Activated CD8-positive, alpha-beta memory T cell treated with anti-CD3 and anti-CD28 coated beads, Interleukin-2, amount 50 U/mL, for 4 hours (primary cell): Measurements from ENCODE around the gene SSH2.
"Not testable (repeated sequence)": the region's sequence is repeated elsewhere in the genome, so short reads cannot be mapped to it uniquely, and the experiment has no call there.

Experiments used
- DNase-seq: peaks from one replicate; pipeline ENCODE4 v3.0.0-alpha.2; 2020

SSH2 gene

DNA sequence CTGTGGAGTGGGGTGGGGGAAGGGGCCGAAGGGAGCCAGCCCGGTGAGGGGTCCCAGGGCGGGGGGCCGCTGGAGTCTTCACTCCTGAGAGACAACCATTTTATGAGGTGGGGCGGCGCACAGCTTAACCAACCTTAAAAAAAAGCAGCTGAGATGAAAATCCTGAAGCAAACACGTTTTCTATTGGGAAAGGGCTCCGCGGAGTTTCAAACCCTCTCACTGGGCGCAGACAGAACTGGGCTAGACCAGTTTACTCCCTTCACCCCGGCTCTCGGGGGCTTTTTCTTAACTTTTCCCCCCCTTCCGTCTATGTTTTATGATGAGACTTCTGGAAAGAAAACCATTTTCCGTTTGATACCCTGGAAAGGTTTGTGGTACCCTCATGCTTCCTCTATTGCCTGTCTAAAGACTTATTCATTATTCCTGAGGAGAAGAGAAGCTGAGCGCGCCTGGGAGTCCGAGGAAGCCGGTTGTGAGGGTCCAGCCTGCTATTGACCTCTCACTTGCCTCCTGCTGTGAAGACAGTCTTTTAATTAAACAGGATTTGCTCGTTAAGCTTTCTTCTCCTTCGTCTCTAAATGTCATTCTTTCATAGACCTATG is 482 bp upstream of the SSH2 start:
- no peak for DNase-seq

DNA sequence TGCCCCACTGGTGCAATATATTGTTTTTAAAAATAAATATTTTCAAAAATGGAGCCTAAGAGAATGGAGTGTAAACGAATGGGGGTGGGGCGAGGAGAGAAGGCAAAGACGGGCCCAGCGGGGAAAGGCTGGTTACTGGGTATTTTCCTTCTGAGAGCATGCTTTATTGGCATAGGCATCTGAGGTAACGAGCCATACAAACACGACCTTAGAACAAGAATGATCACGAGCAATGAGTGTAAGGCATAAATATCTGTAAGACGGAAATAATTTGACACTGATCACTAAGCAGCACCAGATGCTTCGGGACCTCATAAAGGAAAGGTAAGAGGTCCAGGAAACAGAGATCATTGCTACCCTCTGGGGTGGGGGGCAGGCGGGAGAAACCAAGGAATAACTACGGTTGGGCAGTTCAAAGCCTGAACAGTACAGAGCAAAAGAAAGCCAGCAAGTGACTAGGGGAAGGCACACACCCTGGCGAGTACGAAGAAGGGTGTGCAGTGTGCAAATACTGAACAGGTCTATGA is 959 bp downstream of the SSH2 start:
- no peak for DNase-seq

DNA sequence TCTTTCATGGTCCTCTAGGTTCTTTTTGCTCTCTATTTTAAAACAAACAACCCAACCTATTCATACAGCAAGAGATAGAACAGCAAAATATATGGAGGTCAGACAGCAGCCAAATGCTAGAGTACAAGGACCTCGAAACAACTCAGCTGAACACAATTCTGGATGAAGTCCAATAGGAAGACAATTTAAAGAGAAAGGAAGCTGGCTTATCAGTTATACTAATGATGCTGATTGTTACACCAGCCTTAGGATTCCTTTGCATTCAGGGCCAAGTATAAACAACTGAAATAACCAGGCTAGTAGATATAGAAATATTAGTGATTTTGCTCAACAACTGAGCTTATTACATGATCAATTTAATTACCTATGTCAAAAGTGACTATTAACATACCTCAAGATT is 2.5 kb downstream of the SSH2 start:
- no peak for DNase-seq

DNA sequence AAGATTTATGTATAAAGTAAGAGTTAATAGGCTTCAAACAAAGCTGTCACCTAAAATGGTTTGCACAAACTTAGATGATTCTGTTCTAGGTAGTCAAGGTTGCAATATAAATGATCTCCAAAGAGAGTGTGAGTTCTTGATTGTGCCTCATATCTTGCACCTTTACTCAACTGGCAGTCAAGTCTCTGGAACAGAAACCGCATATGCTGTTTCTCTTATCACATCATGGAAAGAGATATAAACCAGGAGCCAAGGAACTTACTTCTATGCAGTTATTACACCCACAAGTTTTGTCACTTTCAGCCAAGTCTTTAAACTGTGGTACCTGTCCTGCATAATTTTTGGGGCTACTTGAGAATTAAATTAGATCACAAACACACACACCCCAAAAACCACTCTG is 5.2 kb downstream of the SSH2 start:
- no peak for DNase-seq

DNA sequence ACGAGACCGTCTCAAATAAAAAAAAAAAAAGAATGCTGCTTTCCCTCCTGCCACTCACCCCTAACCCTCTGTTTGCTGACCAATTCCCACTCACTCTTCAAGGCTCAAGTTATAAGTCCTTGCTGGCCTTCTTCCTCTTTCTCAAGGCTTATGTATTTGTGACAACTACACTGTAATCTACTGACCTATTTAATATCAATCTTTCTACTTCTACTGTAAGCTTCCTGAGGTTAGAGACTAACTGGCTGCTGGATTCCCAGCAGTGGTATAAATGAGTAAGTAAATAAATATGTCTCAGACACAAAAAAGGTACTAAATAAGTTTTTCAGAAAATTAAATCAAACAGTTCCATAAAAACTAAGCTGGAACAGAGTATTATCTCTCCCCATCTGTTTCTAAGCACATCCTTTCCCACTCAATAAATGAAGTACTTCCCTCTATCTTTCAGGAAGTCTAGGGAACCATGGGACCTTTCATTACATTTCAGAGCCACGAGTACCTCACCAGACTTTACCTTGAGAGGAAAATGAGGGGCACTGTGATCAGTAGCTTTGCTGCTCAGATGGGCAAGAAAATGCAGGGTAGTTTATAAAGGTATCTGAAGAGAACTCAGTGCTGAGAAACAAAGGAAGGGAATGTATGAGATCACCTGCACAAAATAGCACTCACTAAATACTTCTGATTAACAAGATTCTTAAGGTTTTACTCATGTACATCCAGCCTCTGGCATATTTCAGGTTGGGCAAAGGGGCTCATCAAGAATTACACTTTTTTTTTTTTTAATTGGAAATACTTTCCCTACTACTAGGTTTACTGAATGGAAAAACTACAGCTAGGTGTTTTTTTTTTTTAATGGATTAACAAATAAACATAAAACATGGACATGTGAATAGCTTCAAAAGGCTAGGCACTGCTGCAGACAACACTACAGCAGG is 10.8 kb downstream of the SSH2 start:
- DNase-seq, result no peak

DNA sequence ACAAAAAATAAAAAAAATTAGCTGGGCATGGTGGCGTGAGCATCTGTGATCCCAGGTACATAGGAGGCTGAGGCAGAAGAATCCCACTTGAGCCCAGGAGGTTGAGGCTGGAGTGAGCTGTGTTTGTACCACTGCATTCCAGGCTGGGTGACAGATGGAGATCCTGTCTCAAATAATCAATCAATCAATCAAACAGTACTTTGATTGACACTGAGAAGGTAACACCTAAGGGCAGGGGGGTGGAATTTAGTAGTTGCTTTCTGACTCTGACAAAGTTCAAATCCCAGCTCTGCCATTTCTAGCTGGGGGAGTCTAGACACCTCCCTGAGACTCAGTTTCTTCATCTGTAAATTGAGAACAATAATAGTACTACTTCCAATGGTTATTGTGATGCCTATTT is 12.0 kb downstream of the SSH2 start:
- DNase-seq, result no peak

DNA sequence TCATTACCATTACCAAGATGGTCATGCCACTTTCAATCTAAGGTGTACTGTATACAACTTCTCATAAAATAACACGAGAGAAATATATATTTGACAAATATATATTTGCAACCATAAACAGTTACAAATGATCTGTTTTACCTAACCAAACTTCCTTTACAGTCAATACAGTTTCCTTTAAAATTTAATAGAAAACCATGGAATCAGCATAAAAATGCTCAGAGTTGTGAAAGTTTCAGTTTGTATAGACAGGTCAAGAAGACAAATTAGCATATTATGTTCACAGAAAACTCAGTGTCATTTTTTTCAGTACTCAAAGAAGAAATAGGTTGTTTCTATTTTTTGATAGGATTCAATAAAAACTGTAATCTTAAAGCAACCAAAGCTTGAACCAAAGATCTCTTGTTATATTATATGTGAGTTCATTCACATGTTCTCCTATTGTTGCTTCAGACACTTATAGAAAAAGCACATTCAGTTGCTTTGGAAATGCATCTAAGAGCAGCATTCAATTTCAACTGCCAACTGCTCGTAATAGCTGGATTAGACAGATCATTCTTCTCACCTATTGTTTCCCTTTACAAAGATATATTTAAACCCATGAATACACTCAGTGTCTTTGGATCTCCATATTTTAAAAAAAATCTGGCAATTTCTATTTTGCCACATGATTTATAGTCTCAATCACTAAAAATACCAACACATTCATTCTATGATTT is 15.1 kb downstream of the SSH2 start:
- DNase-seq, result no peak

DNA sequence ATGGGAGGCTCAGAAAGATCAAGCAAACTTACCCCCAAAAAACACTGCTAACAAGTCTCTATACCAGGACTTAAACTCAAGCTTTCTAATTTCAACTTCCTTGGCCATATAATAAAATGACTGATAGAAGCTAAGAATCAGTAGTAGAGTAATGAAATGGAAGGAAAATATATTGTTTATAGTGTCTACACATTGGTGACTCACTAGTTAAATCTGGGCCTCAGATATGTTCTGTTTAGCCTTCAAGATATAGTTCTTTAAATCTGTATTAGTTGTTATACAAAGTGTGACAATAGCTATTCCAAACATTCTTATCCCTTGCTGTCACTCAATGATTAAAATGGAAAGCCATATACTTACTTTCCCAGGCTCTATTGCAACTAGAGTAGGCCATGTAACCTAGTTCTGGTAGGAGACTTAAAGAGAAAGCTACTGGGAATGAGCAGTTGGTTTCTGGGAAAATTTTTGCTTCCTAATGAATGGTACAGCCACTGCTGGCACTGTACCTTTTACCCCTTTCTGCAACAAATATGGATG is 18.3 kb downstream of the SSH2 start:
- DNase-seq, result no peak

DNA sequence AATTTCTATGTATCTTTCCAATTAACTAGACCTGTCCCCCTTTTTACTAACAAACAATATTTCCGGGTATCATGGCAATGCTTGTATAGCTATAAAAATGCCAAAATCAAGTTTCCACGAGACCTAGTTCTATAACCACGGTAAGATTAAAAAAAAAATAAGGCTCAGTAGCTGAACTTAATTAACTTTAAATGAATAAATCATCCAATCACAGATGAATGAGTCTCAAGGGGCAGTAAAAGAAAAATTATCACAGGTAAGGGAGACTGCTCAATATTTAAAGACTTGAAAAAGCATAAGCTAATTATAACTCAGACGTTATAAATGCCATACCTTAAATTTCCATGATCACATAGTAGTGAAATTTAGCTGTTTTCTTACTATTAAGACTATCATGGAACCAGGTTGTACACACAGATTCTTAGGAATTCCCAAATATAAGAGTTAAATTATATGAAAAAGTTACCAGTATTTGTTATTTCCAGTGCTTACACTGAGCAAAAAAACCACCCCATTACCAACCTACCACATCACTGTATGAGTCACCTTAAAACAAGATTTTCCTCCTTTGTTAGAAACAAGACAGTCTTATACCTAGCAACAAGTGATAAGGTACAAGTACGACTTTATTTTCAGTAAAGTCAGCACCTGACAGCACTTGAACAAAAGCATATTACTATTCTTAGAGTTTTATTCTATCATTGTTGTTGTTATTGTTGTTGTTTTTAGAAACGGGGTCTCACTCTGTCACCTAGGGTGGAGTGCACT is 20.6 kb downstream of the SSH2 start:
- DNase-seq, result no peak

DNA sequence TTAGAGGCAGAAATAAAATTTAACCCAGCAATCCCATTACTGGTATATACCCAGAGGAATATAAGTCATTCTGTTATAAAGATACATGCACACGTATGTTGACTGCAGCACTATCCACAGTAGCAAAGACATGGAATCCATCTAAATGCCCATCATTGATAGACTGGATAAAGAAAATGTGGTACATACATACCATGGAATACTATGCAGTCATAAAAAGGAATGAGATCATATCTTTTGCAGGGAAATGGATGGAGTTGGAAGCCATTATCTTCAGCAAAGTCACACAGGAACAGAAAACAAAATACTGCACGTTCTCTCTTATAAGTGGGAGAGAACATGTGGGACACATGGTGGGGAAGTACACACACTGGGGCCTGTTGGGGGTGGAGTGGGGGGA is 23.1 kb downstream of the SSH2 start:
- no peak for DNase-seq

DNA sequence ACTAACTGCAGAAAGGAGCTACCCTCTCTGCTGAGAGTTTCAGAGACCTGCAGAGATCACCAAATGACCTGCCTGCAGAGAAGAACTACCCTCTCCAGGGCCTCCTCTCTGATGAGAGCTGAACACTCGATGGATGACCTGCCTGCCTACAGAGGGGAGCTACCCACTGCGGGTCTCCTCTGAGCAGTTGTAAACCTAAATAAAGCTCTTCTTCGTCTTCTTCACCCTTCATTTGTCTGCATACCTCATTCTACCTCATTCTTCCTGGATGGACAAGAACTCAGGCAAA is 24.2 kb downstream of the SSH2 start:
- no peak for DNase-seq

DNA sequence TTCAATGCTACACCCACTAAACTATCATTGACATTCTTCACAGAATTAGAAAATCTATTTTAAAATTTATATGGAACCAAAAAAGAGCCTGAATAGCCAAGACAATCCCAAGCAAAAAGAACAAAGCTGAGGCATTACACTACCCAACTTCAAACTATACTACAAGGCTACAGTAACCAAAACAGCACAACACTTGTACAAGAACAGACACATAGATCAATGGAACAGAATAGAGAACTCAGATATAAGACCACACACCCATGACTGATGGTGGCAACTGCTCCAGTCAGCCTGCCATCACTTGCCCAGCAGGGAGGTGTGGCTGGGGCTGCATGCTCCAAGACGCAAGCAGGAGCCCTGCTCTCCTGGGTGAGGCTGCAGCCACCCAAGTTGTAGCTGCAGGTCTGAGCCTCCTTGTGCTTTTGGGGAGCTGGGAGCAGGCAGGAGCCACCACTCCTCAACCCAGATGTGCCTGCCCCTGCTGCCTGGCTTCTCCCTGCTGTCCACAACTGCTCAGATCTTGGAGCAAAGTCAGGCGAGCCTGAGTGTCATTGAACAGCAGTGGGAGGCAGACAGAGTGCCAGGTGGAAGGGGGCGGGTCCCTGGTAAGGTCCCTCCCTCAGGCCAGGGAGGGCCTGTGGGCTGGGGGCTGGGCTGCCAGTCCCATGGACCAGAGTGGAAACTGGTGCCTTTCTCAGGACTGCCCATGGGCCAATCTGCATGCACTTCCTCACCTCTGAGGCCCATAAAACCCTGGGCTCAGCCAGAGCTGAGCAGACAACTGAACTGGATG is 24.7 kb downstream of the SSH2 start:
- no peak for DNase-seq

DNA sequence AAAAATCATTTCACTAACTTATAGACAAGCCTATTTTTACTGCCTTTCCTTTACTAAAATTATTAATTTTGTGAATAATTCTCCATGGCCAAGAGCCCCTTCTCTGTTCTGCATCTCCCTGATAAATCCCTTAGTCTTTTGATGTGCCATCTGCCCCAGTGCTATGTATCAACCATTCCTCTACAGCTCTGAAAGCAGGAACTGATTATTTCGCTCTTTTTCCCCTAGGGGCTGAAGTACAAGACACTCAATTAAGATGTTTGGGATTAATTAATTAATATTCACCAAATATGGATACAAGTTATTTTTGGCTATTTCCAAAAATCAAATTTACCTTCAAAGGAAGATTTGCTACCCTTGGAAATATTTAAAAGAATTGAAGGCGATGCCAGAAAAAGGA is 26.6 kb downstream of the SSH2 start:
- no peak for DNase-seq

DNA sequence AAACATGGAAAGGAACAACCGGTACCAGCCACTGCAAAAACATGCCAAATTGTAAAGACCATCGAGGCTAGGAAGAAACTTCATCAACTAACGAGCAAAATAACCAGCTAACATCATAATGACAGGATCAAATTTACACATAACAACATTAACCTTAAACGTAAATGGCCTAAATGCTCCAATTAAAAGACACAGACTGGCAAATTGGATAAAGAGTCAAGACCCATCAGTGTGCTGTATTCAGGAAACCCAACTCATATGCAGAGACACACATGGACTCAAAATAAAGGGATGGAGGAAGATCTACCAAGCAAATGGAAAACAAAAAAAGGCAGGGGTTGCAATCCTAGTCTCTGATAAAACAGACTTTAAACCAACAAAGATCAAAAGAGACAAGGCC is 32.9 kb downstream of the SSH2 start:
- not testable (repeated sequence) for DNase-seq

DNA sequence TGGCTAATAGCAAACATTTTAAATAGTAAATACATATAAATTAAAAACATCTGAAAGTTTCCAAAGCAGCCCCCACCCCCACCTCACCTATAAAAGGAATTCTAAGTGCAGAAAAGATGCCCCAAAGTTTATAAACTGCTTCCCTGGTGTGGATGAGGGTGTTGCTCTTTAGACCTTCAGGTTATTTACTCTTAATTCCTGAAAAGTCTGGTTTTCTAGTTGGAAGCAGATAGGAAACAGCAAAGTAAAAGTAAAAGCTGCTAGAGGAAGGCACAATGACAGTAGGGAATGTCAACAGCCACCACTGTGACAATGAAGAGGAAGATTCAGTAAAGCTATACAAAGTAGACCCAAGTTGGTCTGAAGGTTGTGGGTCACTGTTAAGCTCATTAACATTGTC is 37.8 kb downstream of the SSH2 start:
- DNase-seq, result no peak

DNA sequence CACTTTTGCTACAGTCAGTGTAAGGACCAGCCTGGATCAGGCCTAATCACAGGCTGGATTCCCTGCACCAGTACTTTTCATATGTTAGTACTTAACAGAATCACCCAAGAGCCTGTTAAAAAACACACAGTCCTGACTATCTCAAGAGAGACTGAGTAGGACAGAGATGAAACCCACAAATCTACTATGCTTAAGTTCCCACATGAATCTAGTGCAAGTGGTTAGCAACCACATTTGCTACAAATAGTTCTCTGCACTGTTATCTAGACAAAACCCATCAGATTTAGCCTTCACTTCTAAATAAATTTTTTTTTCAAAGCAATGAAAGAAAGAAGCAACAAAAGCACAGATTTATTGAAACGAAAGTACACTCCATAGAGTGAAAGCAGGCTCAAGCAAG is 38.9 kb downstream of the SSH2 start:
- DNase-seq, result no peak

DNA sequence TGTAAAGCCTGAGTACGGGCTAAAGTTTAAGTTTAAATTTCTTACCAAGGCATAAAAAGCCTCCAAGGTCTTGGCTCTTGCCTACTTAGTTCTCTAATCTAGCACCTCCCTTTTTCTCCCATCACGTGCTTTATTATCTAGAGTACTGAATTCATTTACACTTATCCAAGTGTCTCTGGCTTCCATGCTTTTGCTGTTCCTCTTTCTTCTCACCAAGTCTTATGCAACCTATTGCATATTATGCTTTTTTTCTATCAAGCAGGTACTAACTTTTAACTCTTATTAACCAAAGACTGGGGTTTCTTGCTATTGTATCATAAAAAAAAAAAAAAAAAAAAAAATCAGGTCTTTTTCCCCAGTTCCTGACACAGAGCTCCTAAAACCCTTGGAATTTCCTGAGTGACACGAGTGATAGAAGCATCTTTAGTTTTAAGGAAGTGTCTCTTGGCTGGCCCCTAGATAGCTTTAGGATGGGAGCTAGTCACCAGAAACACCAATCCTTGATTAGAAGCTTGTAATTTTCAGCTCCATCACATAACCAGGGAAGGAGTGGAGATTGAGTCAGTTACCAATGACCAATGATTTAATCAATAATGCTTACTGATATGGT is 44.9 kb downstream of the SSH2 start:
- DNase-seq, result no peak

DNA sequence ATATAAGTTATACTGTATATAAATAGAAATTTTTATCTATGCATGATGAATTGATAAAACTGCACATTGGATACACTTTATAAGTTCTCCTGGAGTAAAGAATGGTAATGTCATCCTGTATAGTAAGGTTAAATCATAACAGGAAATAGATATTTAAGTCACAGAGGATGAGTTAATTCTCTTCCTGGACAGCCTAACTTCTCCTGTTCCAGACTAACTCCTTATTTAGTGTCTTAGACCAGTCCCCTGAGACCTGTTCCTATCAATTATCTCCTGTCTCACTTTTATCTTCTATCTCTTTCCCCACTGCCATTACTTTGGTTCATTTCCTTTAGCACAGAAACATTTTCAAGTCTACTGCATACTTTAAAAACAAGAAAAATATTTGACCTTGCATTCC is 46.5 kb downstream of the SSH2 start:
- no peak for DNase-seq

DNA sequence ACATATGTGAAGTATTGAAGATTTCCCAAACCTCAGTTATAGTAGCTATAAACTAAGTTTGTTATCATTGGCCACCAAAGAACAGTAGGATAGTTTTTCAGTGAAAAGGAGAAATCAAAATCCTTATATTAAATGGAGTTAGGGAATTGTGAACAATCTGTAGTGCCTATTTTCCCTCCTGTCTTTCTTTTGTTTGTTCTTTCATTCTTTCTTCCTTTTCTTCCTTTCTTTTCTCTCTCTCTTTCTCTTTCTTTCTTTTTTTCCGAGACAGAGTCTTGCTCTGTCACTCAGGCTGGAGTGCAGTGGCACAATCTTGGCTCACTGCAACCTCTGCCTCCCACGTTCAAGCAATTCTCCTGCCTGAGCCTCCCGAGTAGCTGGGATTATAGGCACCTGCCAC is 48.8 kb downstream of the SSH2 start:
- no peak for DNase-seq

DNA sequence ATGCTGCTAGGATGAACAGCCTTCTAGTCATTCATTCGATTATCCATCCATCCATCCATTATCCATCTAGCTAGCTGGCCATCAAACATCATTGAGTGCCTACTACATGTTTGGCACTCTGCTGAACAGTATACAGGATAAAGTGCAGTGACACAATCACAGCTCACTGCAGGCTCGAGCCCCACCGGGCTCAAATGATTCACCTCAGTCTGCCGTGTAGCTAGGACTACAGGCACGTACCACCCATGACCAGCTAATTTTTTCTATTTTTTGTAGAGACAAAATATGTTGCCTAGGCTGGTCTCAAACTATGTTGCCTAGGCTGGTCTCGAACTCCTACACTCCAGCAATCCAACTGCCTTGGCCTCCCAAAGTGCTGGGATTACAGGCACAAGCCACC is 50.0 kb downstream of the SSH2 start:
- DNase-seq, result no peak

DNA sequence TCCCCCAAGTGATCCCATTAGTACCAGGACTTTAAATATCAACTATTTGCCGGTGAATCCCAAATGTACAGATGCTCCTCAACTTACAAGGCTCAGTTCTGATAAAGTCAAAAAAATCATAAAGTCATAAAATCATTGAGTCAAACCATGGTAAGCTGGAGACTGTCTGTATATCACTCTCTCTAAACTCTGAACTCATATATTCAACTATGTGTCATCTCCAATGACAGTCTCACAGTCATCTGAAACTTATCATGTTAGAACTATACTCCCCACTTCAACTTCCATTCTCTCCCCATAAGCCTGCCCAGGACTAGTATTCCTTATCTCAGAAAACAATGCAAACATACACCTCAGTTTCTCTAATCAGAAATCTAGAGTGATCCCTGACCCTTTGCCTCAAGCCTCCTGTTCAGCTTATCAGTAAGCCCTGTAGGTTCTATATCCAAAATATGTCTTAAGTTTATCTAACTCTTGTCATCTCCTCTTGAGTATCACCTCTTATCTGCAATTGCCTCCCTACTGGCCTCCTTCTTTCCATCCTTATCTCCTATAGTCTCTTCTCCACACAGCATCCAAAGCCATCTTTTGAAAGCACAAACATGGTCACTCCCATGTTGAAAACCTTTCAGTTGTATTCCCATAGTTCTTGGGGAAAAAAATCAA is 55.0 kb downstream of the SSH2 start:
- no peak for DNase-seq
